H7 (cell line): ENCODE measurements around the gene KRTAP9-1. TPM values are rescaled to one million over a fixed set of nuclear protein-coding genes. Genes with fewer than 3 reads are reported as not detected.
"Not testable (repeated sequence)": the region's sequence is repeated elsewhere in the genome, so short reads cannot be mapped to it uniquely, and the experiment has no call there.

Experiments
- DNase-seq: peaks from one replicate; pipeline ENCODE4 v3.0.0; 2012
- H3K27me3 ChIP-seq: 2 replicates; pipeline ENCODE4 v1.6.0; 2011; ENCODE audit warnings: mild to moderate bottlenecking, low read length; ENCODE audit not compliant: control insufficient read depth, insufficient read depth
- H3K36me3 ChIP-seq: replicated peaks from 2 replicates; pipeline ENCODE4 v1.5.1; 2011; ENCODE audit warnings: low read length; ENCODE audit not compliant: control insufficient read depth, insufficient read depth
- H3K4me3 ChIP-seq: 2 replicates; pipeline ENCODE4 v1.5.1; 2011; ENCODE audit warnings: low read depth, mild to moderate bottlenecking, control low read depth, low read length, moderate library complexity; ENCODE audit not compliant: insufficient read depth
- total RNA-seq: library from RNA; depleted of rRNA; stranded (reverse); fragments of >200 nt; shearing (Covaris generic); gene quantifications from 2 replicates; pipeline ENCODE4 v1.2.3, GENCODE V29; 2014; rRNA removed

Gene KRTAP9-1, protein sequence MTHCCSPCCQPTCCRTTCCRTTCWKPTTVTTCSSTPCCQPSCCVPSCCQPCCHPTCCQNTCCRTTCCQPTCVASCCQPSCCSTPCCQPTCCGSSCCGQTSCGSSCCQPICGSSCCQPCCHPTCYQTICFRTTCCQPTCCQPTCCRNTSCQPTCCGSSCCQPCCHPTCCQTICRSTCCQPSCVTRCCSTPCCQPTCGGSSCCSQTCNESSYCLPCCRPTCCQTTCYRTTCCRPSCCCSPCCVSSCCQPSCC
- total RNA-seq, result not detected in 2 replicates

DNA sequence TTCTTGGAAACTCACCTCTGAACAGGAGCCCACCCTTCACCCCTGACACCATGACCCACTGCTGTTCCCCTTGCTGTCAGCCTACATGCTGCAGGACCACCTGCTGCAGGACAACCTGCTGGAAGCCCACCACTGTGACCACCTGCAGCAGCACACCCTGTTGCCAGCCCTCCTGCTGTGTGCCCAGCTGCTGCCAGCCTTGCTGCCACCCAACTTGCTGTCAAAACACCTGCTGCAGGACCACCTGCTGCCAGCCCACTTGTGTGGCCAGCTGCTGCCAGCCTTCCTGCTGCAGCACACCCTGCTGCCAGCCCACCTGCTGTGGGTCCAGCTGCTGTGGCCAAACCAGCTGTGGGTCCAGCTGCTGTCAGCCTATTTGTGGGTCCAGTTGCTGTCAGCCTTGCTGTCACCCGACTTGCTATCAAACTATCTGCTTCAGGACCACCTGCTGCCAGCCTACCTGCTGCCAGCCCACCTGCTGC, at the start of gene KRTAP9-1:
Gene KRTAP9-1, plus strand, starts transcription at position 51 of the 482 bp plus-strand sequence. Its CDS starts 0 bp downstream, at position 51.
- not testable (repeated sequence) for H3K27me3 ChIP-seq, H3K4me3 ChIP-seq, H3K36me3 ChIP-seq, DNase-seq

DNA sequence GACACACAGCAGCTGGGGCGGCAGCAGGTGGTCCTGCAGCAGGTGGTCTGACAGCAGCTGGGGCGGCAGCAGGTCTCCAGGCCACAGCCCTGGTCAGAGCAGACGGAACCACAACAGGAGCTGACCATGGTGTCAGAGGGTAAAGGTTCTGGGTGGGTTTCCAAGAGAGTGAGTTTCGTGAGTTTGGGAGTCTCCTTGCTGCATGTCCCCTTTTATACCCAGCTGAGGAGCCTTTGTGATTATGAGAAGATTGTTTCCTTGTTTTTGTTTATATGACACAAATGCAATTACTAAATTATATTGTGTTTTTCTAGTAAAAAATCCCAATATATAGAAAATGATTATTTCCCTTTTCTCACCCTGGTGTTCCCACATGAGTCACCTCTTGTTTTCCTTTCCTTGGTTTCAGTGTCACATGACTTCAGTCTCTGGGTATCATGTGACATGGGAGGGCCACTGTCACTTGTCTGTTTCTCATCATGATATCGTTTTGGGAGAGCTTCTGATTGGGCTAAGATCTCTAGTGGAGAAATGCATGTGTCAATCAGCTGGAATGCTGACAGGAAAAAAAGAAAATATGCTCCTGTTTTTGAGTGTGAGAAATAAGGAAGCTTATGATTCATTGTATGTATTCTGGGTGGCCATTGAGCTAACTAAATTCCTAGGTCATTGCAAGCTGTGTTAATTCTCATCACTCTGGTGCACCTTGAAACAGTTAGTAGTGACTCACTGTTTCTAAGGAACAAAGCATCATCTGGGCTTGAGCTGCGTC, 49.1 kb upstream of the KRTAP9-1 start, which contains the start of gene KRTAP4-6:
Gene KRTAP4-6, minus strand, starts transcription at position 185 of the 772 bp plus-strand sequence. Its CDS starts 57 bp downstream, at position 128.
- Histone ChIP-seq H3K4me3 (no peak within 1 kb of the TSS), H3K36me3 (no peaks in the 10 kb centered on the region), H3K27me3 (no peaks in the 10 kb centered on the region)
- DNase-seq, result no peak

DNA sequence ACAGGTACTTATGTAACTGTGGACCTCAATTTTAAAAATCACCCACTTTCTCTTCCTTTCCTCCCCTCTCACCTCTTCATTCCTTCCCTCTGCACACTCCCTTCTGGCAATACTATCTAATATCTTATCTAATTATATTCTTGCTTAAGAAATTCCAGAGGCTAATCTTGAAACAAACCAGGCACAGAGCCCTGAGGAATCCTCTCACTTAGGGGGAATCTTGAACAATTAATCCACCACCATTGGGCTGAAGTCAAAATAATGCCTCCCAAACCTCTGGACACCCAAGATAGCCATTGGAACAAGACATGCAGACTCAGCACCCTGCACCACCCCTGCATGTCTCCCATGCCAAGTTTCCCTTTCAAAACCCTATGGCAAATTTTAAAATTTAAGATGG, 48.3 kb upstream of the KRTAP9-1 start:
- Histone ChIP-seq H3K4me3 (no peak overlapping the region), H3K27me3 (no peaks in the 10 kb centered on the region), H3K36me3 (no peaks in the 10 kb centered on the region)
- no peak for DNase-seq

DNA sequence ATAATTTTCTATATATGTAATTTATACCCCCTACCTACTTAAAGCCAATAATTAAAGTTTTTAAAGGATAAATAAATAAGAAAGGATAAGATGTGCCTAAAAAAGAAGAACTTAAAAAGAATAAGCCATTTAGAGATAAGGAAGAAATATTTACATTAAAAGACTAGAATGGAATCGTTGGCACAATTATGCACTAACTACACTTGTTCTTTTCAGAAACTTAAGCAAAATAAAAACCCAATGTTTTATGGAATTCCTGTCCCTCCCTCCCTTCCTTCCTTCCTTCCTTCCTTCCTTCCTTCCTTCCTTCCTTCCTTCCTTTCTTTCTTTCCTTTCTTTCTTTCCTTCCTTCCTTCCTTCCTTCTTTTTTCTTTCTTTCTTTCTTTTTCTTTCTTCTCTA, 44.8 kb upstream of the KRTAP9-1 start:
- H3K4me3 ChIP-seq, result no peak overlapping the region
- H3K27me3 ChIP-seq, result no peaks in the 10 kb centered on the region
- DNase-seq, result no peak
- no peaks in the 10 kb centered on the region for H3K36me3 ChIP-seq

DNA sequence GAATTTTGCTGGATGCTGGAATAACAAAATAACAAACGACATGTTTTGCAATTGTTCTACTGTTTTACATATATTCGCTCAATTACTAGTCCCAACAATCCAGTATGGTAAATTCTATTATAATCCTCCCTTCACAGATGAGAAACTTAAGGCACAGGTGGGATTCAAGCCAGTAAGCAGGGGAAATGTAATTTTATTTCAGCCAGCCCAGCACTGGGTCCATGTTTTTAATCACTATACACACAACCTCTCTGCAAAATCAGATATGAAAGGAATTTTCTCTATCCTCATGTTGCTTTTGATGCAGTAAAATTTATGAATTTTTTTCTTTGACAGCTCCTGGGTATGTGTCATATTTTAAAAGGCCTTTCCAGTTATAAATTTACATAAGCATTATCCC, 44.4 kb upstream of the KRTAP9-1 start:
- no peak for DNase-seq
- Histone ChIP-seq H3K27me3 (no peaks in the 10 kb centered on the region), H3K36me3 (no peaks in the 10 kb centered on the region), H3K4me3 (no peak overlapping the region)

DNA sequence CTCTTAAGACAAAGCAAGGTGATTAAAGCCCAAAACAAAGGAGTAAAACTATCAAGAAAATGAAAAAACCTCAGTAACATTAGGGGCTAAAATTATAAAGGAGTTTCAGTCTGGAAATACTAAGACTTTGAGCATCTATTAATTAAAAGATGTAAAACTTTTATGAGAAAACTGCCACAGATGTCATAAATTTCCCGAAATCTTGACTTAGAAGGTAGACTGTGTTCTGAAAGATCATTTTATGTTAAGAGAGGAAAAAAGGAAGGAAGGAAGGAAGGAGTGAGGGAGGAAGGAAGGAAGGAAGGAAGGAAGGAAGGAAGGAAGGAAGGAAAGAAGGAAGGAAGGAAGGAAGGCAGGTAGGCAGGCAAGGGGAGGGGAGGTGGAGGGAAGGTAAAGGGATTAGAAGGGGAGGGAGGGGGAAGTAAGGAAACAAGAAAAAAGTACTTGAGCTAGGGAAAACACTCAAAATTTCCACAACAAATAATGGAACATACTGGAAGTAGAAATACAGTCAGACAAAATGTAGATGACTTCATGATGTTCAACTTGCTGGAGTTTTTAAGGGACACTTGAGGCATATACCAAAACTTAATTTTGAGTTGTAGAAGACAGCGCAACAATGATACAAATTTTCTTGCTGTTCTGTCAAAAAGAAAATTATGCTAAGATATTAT, 42.0 kb upstream of the KRTAP9-1 start:
- Histone ChIP-seq H3K27me3 (no peaks in the 10 kb centered on the region), H3K4me3 (no peak overlapping the region), H3K36me3 (no peaks in the 10 kb centered on the region)
- no peak for DNase-seq

DNA sequence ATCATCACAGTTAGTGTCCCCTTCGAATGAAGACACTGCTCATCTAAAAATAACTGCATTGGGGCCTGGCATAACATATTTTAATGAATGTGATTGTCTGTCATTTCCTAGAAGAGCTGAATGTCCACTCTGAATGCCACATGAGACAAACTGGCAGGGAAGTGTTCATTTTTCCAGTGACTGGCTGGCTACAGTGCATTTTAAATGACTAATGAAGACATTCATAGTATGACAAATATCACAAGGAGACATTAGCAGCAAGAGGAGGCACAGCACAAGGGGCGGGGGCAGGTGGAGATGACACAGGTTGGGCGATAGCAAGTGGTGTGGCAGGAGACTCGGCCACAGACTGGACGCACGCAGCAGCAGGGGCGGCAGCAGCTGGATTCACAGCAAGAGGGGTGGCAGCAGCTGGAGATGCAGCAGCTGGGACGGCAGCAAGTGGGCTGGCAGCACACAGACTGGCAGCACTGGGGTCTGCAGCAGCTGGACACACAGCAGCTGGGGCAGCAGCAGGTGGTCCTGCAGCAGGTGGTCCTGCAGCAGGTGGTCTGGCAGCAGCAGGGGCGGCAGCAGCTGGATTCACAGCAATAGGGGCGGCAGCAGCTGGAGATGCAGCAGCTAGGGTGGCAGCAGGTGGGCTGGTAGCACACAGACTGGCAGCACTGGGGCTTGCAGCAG, 40.6 kb upstream of the KRTAP9-1 start:
- not testable (repeated sequence) for H3K4me3 ChIP-seq, DNase-seq, H3K27me3 ChIP-seq, H3K36me3 ChIP-seq

DNA sequence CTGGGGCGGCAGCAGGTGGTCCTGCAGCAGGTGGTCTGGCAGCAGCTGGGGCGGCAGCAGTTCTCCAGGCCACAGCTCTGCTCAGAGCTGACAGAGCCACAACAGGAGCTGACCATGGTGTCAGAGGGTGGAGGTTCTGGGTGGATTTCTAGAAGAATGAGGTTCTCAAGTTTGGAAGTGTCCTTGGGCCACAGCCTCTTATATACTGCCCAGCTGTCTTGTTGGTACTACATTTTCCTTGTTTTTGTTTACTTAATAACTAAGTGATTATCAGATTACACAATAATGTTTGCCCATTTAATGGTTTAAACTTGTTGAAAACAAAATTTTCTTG, 40.1 kb upstream of the KRTAP9-1 start, which contains the start of gene KRTAP4-5:
Gene KRTAP4-5, minus strand, starts transcription at position 174 of the 334 bp plus-strand sequence. Its CDS starts 58 bp downstream, at position 116.
- Histone ChIP-seq H3K27me3 (no peaks in the 10 kb centered on the region), H3K36me3 (no peaks in the 10 kb centered on the region), H3K4me3 (no peak within 1 kb of the TSS)
- no peak for DNase-seq

DNA sequence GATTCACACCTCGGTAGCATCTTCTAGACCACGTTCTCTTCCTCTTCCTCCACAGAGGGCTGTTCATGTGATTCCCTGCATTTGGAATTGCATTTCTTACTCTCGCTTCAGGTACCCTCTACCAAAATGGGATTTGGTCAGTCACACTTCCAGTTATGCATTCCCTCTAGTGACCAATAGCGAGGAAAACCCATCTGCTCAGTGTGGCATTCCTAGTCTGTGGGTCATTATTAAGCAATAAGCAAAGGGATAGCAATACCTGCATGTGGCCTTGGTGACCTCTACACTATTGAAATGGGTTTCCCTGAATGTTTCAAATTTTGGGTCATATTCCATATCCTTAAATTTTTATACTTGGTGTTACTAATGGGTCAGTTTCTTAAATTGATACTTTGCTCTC, 39.7 kb upstream of the KRTAP9-1 start:
- no peak for DNase-seq
- no peaks in the 10 kb centered on the region for H3K27me3 ChIP-seq
- no peaks in the 10 kb centered on the region for H3K36me3 ChIP-seq
- no peak overlapping the region for H3K4me3 ChIP-seq

DNA sequence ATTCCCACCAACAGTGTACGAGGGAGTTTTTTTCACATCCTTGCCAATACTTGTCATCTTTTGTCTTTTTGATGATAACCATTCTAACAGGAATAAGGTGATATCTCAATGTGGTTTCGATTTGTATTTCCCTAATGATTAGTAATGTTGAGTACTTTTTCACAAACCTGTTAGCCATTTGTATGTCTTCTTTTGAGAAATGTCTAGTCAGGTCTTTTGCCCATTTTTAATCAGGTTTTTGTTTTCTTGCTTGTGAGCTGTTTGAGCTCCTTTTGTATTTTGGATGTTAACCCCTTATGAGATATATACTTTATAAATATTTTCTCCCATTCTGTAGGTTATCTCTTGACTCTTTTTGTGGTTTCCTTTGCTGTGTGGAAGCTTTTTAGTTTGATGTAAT, 38.2 kb upstream of the KRTAP9-1 start:
- DNase-seq, result no peak
- H3K36me3 ChIP-seq, result no peaks in the 10 kb centered on the region
- no peaks in the 10 kb centered on the region for H3K27me3 ChIP-seq
- H3K4me3 ChIP-seq, result no peak overlapping the region

DNA sequence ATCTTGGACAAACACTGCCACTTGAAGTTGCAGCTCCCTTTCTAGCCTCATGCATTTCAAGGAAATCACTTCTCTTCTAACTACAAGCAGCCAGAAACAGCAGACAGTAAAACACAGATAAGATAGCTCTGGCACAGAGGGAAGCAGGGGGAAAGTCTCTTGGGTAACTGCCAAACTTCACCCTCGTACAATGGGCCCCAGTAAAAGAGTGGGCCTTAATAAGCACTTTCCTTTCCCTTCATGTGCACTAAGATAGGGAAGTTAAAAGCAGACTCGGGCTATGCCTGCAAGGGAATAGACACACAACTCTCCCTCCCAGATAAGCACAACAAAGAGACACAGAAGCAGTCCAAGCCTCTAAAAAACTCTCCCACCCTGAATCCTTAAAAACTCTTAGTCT, 35.8 kb upstream of the KRTAP9-1 start:
- DNase-seq, result no peak
- H3K36me3 ChIP-seq, result no peaks in the 10 kb centered on the region
- no peak overlapping the region for H3K4me3 ChIP-seq
- H3K27me3 ChIP-seq, result no peaks in the 10 kb centered on the region

DNA sequence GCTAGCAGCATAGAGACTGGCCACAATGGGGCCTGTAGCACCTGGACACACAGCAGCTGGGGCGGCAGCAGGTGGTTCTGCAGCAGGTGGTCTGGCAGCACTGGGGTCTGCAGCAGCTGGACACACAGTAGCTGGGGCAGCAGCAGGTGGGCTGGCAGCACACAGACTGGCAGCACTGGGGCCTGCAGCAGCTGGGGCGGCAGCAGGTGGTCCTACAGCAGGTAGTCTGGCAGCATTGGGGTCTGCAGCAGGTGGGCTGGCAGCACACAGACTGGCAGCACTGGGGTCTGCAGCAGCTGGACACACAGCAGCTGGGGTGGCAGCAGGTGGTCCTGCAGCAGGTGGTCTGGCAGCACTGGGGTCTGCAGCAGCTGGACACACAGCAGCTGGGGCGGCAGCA, 29.5 kb upstream of the KRTAP9-1 start:
- H3K36me3 ChIP-seq, H3K4me3 ChIP-seq, H3K27me3 ChIP-seq, DNase-seq: not testable (repeated sequence)

DNA sequence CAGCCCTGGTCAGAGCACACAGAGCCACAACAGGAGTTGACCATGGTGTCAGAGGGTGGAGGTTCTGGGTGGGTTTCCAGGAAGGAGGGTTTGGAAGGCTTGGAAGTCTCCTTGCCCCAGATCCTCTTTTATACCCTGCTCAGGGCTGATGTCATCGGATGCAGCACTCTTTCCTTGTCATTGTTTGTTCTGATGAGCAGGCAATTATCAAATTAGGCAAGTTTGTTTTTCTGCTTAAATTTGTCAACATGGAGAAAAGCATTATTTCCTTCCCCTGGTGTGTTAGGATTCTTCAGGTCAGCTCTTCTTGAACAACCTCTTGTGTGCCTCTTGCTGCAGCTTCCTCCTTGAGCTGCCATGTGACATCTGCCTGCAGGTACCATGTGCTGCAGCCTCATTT, 29.0 kb upstream of the KRTAP9-1 start, which contains the start of gene KRTAP4-4:
Gene KRTAP4-4, minus strand, starts transcription at position 101 of the 400 bp plus-strand sequence. Its CDS starts 57 bp downstream, at position 44.
- Histone ChIP-seq H3K4me3 (no peak within 1 kb of the TSS), H3K36me3 (no peaks in the 10 kb centered on the region), H3K27me3 (no peaks in the 10 kb centered on the region)
- DNase-seq, result no peak

DNA sequence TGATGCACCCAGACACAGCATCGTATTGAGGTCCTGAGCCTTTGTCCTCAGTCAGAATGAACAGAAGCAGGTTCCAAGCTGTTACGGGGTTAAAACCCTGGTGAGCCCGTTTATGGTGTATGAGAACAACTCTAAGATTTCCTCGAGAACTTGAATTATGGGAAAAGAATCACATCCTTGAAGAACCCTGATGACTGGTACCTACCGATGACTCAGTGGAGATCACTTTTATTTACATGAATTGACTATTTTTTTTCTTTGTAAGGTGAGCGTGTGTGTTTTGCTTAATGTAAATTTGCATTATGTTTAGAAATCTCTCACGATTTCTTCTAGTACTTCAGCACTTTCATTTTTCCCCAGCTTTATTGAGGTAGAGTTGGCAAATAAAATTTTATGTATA, 25.9 kb upstream of the KRTAP9-1 start:
- no peaks in the 10 kb centered on the region for H3K27me3 ChIP-seq

More for the DNA sequence above, 25.9 kb upstream of the KRTAP9-1 start:
- Histone ChIP-seq H3K36me3 (no peaks in the 10 kb centered on the region), H3K4me3 (no peak overlapping the region)
- no peak for DNase-seq
